Ishikawa (cell line): Measurements from ENCODE around the gene ROPN1L.

Source experiments
- CEBPB ChIP-seq: IDR thresholded peaks from 2 replicates; pipeline ENCODE4 v1.6.1; 2012
- CREB1 ChIP-seq: IDR thresholded peaks from 2 replicates; pipeline ENCODE4 v1.6.1; 2012; ENCODE audit warnings: low read depth
- EGR1 ChIP-seq: IDR thresholded peaks from 2 replicates; pipeline ENCODE4 v1.6.1; 2012
- EP300 ChIP-seq: IDR thresholded peaks from 2 replicates; pipeline ENCODE4 v1.6.1; 2012; ENCODE audit warnings: borderline replicate concordance
- FOXM1 ChIP-seq: IDR thresholded peaks from 2 replicates; pipeline ENCODE4 v1.6.1; 2012; ENCODE audit warnings: low read depth, borderline replicate concordance
- NFIC ChIP-seq: IDR thresholded peaks from 2 replicates; pipeline ENCODE4 v1.6.1; 2012
- RAD21 ChIP-seq: IDR thresholded peaks from 2 replicates; pipeline ENCODE4 v1.6.1; 2012; ENCODE audit warnings: low read depth
- TAF1 ChIP-seq: IDR thresholded peaks from 2 replicates; pipeline ENCODE4 v1.6.1; 2012; ENCODE audit warnings: low read depth, mild to moderate bottlenecking
- TCF12 ChIP-seq: IDR thresholded peaks from 2 replicates; pipeline ENCODE4 v1.6.1; 2012; ENCODE audit warnings: low read depth
- TEAD4 ChIP-seq: IDR thresholded peaks from 2 replicates; pipeline ENCODE4 v1.6.1; 2012
- YY1 ChIP-seq: IDR thresholded peaks from 2 replicates; pipeline ENCODE4 v1.6.1; 2012; ENCODE audit warnings: low read depth
- ZBTB7A ChIP-seq: IDR thresholded peaks from 2 replicates; pipeline ENCODE4 v1.6.1; 2012; ENCODE audit warnings: low read depth
- TF ChIP-seq, protein P1 (sequence below): IDR thresholded peaks from 2 replicates; pipeline ENCODE4 v1.6.1; 2012
- TF ChIP-seq, protein P2 (sequence below): IDR thresholded peaks from 2 replicates; pipeline ENCODE4 v1.6.1; 2012
- TF ChIP-seq, protein P3 (sequence below): IDR thresholded peaks from 2 replicates; pipeline ENCODE4 v1.6.1; 2012; ENCODE audit warnings: low read depth, mild to moderate bottlenecking

Gene ROPN1L

DNA sequence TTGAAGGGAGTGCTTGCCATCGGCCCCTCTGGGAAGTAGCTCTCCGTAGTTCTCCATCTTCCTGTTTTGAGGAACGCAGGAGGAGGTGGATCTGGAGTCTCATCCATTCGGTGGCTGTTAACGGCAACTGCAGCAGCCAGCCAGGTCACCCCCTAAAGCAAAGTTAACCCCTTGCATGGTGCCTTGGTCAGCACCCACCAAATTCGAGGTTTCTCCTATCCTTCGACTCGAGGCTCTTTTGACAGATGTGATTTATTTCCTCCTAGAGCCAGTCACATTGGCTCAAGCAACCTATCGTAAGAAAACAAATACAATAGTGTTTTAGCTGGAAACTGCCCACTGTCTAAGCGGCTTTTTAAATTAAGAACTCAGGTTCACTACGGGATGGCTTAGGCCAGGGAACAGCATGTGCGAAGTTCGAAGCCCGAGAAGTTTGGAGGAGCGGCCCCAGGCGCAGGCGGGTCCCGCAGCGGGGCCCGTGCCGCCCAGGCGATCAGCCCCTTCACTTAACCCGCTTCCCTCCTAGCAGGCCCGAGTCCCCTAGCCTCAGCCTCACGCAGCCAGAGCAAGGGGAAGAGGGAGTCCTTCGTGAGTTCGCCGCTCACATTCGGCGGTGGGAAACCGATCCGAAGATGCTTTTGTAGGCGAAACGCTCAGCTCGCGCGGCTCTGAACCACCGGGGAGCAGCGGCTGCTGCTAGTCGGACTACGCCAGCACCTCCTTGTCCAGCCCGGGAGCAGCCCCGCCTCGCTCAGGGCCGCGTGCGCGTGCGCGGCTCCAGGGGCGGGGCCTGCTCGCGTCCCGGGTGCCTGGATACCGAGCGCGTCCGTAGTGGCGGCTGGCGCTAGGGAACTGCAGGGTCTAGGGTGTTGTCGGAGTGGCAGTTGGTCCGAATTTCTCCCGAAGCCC lies at the start of gene ROPN1L:
Gene ROPN1L (plus strand): TSS at position 797 of the 909 bp plus-strand sequence. CDS start 289 bp downstream, outside the sequence.
- TF ChIP-seq YY1 (0 out of 2 replicates have a peak, but pooled peaks have one; percentile 21), ZBTB7A (no peak), TCF12 (peak; percentile 29; the same call in 1 of the 2 replicates), TEAD4 (no peak), TAF1 (peak; percentile 51), RAD21 (no peak), NFIC (no peak), CREB1 (no peak), EGR1 (no peak), EP300 (no peak), FOXM1 (no peak), CEBPB (no peak)
- TF ChIP-seq, protein P1, sequence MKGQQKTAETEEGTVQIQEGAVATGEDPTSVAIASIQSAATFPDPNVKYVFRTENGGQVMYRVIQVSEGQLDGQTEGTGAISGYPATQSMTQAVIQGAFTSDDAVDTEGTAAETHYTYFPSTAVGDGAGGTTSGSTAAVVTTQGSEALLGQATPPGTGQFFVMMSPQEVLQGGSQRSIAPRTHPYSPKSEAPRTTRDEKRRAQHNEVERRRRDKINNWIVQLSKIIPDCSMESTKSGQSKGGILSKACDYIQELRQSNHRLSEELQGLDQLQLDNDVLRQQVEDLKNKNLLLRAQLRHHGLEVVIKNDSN = peak; percentile 23; the same call in 1 of the 2 replicates
- TF ChIP-seq, protein P2, sequence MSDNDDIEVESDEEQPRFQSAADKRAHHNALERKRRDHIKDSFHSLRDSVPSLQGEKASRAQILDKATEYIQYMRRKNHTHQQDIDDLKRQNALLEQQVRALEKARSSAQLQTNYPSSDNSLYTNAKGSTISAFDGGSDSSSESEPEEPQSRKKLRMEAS = peak; percentile 60
- TF ChIP-seq, protein P3, sequence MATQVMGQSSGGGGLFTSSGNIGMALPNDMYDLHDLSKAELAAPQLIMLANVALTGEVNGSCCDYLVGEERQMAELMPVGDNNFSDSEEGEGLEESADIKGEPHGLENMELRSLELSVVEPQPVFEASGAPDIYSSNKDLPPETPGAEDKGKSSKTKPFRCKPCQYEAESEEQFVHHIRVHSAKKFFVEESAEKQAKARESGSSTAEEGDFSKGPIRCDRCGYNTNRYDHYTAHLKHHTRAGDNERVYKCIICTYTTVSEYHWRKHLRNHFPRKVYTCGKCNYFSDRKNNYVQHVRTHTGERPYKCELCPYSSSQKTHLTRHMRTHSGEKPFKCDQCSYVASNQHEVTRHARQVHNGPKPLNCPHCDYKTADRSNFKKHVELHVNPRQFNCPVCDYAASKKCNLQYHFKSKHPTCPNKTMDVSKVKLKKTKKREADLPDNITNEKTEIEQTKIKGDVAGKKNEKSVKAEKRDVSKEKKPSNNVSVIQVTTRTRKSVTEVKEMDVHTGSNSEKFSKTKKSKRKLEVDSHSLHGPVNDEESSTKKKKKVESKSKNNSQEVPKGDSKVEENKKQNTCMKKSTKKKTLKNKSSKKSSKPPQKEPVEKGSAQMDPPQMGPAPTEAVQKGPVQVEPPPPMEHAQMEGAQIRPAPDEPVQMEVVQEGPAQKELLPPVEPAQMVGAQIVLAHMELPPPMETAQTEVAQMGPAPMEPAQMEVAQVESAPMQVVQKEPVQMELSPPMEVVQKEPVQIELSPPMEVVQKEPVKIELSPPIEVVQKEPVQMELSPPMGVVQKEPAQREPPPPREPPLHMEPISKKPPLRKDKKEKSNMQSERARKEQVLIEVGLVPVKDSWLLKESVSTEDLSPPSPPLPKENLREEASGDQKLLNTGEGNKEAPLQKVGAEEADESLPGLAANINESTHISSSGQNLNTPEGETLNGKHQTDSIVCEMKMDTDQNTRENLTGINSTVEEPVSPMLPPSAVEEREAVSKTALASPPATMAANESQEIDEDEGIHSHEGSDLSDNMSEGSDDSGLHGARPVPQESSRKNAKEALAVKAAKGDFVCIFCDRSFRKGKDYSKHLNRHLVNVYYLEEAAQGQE = no peak

DNA sequence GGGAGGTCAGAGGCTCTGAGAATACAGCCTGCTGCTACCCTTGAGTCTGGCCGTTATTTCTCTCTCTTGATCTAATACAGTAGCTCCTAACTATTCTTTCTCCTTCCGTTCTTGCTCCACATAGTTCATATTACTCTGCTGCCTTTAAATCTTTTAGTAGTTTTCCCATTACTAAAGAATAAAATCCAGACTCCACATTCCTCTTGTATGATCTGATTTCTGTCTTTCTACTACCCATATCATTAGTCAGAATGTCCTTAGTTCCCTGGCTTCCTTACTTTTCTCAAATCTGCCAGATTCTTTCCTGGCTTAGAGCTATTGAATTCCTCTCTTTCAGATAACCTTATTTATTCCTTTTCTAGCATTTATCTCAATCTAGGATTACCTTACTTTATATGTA lies 48.2 kb upstream of the ROPN1L start:
- TF ChIP-seq, protein P1 = no peak
- TF ChIP-seq EP300 (no peak), EGR1 (no peak), RAD21 (no peak), TCF12 (no peak), FOXM1 (no peak), NFIC (no peak), YY1 (no peak), ZBTB7A (no peak), CREB1 (no peak), TAF1 (no peak)
- TF ChIP-seq, protein P2 = no peak

DNA sequence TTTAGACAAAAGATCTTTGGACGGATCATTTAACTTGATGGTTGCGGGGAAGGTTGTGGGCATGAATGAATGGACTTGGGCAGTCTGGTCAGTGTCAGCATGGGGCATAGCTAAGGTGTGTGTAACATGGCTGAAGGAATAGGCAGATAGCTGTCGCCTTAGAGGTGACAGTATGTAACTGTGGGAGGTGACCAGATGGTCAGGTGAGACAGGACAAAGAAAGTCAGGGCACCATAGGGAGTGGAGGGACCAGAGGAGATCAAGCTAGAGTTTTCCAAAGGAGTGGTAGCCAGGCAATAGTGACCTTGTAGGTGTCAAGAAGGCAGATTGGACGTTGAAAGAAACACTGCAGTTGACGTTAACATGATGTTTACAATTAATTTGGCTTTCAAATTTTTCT lies 45.1 kb upstream of the ROPN1L start:
- TF ChIP-seq TCF12 (no peak), CEBPB (no peak)

DNA sequence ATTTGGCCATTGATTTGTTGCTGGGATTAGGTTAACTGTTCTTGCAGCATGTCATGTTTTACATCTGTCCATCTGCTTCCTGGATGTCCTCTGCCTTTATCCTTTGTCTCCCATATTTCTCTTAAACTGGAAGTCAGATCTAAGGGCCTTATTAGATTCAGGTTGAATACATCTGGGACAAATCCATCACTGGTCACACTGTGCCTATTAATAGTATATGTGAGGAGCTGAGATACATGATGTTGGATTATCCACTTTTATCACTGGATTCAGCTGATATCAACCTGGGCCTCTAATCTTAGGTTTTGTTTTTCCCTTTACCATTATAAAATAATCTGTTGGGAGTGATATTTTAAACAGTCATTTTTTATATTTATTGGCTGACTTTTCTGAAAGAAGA lies 41.8 kb upstream of the ROPN1L start:
- TF ChIP-seq RAD21 (no peak), TCF12 (no peak), EP300 (no peak), CEBPB (no peak), YY1 (no peak)
- TF ChIP-seq, protein P1 = no peak

DNA sequence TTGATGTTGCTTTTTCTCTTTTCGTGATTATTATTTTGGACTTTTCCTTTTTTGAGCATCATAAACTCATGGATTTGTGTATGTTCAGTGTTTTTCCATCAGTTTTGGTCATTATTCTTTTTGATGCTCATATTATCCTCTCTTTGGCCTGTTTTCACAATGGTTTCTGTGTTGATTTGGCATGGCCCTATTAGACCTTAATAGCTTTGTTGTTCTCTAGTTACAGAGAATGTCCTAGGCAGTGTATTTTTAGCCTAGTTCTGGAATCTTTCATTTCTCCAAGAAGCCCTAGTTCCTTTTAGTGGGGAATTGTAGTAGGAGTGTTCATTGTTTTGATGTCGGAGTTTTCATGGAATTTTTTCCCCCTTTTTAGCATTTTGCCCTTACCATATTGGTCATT lies 41.3 kb upstream of the ROPN1L start:
- no peak for TF ChIP-seq CEBPB
- TF ChIP-seq TAF1 = no peak
- TF ChIP-seq TEAD4 = no peak
- no peak for TF ChIP-seq FOXM1
- TF ChIP-seq RAD21 = no peak
- TF ChIP-seq NFIC = no peak
- TF ChIP-seq EGR1 = no peak
- no peak for TF ChIP-seq ZBTB7A
- no peak for TF ChIP-seq TCF12
- no peak for TF ChIP-seq EP300
- TF ChIP-seq, protein P3 = no peak
- TF ChIP-seq YY1 = no peak
- TF ChIP-seq, protein P1 = no peak
- TF ChIP-seq, protein P2 = no peak
- TF ChIP-seq CREB1 = no peak
